ENCODE results near the gene CLIC5.

Gene CLIC5

GRCh38 chr6:45880159-45880558, 135.5 kb downstream of the CLIC5 start:
- in situ Hi-C loops (cut with MboI; ENCODE audit: low pct_unique_long_range_greater_than_20kb, low sequenced_read_pairs, unreplicated experiment) = no loop called here
- TF ChIP-seq, protein P1, sequence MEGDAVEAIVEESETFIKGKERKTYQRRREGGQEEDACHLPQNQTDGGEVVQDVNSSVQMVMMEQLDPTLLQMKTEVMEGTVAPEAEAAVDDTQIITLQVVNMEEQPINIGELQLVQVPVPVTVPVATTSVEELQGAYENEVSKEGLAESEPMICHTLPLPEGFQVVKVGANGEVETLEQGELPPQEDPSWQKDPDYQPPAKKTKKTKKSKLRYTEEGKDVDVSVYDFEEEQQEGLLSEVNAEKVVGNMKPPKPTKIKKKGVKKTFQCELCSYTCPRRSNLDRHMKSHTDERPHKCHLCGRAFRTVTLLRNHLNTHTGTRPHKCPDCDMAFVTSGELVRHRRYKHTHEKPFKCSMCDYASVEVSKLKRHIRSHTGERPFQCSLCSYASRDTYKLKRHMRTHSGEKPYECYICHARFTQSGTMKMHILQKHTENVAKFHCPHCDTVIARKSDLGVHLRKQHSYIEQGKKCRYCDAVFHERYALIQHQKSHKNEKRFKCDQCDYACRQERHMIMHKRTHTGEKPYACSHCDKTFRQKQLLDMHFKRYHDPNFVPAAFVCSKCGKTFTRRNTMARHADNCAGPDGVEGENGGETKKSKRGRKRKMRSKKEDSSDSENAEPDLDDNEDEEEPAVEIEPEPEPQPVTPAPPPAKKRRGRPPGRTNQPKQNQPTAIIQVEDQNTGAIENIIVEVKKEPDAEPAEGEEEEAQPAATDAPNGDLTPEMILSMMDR (IDR thresholded peaks at IDR 0.05; ENCODE audit: extremely low read depth, insufficient read depth, missing control alignments) = no peak
- DNase-seq (ENCODE audit: low spot score) = no peak

DNA sequence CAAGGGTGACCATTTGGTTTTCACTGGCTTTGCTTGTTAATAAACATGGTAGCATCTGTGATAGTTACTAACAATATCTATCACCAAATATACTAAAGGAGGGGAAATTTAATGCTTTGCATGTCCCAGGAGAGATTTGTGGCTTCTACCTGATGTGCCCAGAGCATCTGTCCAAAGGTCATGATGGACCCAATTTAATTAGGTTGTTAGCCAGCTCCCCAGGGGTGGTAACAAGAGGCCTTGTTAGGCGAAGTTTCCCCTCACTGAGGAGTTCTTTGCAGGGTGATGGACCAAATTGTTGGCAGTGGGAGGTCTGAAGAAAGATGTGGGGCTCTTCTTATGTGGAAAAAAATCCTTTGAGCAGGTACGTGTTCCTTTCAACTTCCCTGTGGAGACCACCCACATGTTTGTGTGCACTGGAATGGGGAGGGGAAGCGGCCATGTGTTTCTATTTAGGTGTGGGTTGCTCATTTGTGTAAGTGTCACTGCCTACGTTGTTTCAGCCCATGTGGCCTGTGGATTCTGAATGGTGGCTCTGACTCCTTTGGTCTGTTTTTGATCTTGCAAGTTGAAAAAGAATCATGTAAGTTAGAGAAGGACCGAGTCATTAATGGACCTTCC, 137.6 kb downstream of the CLIC5 start:
- no peak for DNase-seq (ENCODE audit: low spot score)
- in situ Hi-C loops (cut with MboI; ENCODE audit: low pct_unique_long_range_greater_than_20kb, low sequenced_read_pairs, unreplicated experiment) = no loop called here
- TF ChIP-seq, protein P1 (IDR thresholded peaks at IDR 0.05; ENCODE audit: extremely low read depth, insufficient read depth, missing control alignments) = no peak

DNA sequence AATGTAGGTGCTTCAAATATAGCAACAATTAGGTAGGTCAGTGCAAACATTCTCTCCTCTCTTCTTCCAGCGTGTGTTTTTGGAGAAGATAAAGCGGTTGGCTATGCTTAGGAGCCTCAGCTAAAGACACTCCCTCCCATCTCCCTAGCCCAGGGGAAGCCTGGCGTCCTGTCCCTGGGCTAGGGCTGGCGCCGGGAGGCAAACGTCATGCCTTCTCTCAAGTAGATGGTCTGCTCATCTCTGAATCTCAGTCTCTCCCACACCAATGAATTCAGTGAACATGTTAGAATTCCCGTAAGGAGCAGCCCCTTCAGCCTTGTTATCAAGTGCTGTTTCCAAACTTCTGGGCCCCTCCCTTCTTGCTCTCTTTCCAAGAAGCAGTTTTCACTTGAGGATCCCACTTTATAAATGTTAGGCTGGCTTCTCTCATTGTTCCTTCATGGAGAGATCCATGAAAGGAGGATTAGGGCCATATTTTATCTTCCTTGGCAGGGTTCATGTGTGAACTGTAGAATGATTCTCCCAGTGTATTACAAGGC, 142.8 kb downstream of the CLIC5 start:
- in situ Hi-C loops (cut with MboI; ENCODE audit: low pct_unique_long_range_greater_than_20kb, low sequenced_read_pairs, unreplicated experiment) = no loop called here
- DNase-seq (ENCODE audit: low spot score) = no peak
- TF ChIP-seq, protein P1 (IDR thresholded peaks at IDR 0.05; ENCODE audit: extremely low read depth, insufficient read depth, missing control alignments) = no peak

DNA sequence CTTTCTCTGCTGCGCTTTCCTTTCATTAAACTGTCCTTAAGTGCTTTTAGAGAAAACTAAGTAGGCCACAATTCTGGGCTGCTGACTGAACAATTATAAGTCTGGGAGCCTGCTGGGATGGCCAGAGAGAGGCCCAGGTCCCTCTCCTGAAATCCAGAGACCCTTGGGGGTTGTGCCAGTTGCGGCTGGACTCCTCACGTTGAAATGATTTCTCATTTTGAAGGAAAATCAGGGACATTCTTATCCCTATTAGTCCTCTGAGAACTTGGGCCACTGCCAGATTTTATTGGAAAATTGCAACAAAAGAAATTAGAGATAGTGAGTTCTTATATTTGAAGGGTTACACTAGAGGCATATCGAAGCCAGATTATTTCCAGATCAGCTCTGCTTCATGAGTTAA, 145.1 kb downstream of the CLIC5 start:
- TF ChIP-seq, protein P1 (IDR thresholded peaks at IDR 0.05; ENCODE audit: extremely low read depth, insufficient read depth, missing control alignments) = no peak
- in situ Hi-C loops (cut with MboI; ENCODE audit: low pct_unique_long_range_greater_than_20kb, low sequenced_read_pairs, unreplicated experiment) = no loop called here
- no peak for DNase-seq (ENCODE audit: low spot score)

DNA sequence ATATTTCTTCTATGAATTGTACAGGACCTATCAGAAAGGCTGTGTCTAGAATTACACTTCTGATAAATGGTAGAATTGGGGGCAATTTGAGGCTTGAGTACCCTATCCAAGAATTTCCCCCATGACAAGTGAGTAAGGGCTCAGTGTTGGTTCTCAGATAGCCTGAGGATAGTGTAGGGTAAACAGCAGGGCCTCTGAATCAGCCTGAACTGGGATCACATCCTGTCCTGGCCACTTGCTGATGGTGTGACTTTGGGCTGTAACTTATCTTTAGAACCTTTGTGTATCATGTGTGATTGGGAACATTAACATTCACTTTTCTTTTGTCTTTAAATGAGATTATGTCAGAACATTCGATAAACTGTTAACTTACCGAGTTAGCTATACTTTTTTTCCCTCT, 151.0 kb downstream of the CLIC5 start:
- DNase-seq (ENCODE audit: low spot score) = no peak
- in situ Hi-C loops (cut with MboI; ENCODE audit: low pct_unique_long_range_greater_than_20kb, low sequenced_read_pairs, unreplicated experiment) = no loop called here
- TF ChIP-seq, protein P1 (IDR thresholded peaks at IDR 0.05; ENCODE audit: extremely low read depth, insufficient read depth, missing control alignments) = no peak

GRCh38 chr6:45858691-45859090, 157.0 kb downstream of the CLIC5 start:
- no peak for DNase-seq (ENCODE audit: low spot score)
- in situ Hi-C loops (cut with MboI; ENCODE audit: low pct_unique_long_range_greater_than_20kb, low sequenced_read_pairs, unreplicated experiment) = no loop called here
- TF ChIP-seq, protein P1 (IDR thresholded peaks at IDR 0.05; ENCODE audit: extremely low read depth, insufficient read depth, missing control alignments) = no peak

All from GM13977 (cell line).